GM06990 (cell line): ENCODE measurements around the gene SOCS7.

Experiments
- DNase-seq: peaks from one replicate; pipeline ENCODE4 v3.0.0-alpha.2; 2011; ENCODE audit not compliant: insufficient read length; ENCODE audit errors: extremely low read depth
- H3K27me3 ChIP-seq: replicated peaks from 2 replicates; pipeline ENCODE4 v1.6.0; 2011; ENCODE audit warnings: low read length; ENCODE audit not compliant: control insufficient read depth, insufficient read depth
- H3K36me3 ChIP-seq: 2 replicates; pipeline ENCODE4 v1.5.1; 2011; ENCODE audit warnings: low read length; ENCODE audit not compliant: control insufficient read depth, insufficient read depth
- H3K4me3 ChIP-seq: replicated peaks from 2 replicates; pipeline ENCODE4 v1.5.1; 2011; ENCODE audit warnings: low read depth, mild to moderate bottlenecking, control low read depth, low read length
- TF ChIP-seq, protein P1 (sequence below): IDR thresholded peaks from 2 replicates; pipeline ENCODE4 v1.5.1; 2011; ENCODE audit warnings: low read length, control low read depth, mild to moderate bottlenecking, inconsistent platforms; ENCODE audit not compliant: insufficient read depth, poor library complexity, severe bottlenecking

The SOCS7 gene

DNA sequence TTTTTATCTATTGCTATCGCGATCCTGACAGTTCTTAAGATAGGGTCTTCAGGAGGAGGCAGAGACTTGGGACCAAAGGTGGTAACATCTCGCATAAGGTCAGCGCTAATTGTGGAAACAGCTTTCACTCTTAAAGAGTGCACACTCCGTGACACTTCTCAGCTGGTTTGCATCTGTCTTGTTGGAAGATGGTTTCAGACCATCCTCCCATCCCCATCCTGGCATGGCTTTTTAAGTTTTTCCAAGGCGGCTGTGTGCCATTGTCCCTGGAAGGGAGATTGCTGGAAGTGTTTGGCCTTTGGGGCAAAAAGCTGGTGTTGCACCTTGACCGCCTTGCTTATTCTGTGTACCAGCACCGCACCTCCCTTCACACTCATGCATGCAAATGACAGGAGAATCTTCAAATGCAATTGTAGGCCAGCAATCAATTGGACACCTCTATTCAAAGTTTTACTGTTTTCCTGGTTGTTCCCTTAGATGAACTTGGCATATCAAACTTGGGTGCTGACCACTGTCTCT, 1.5 kb downstream of the SOCS7 start:
- DNase-seq: no peak
- TF ChIP-seq, protein P1, sequence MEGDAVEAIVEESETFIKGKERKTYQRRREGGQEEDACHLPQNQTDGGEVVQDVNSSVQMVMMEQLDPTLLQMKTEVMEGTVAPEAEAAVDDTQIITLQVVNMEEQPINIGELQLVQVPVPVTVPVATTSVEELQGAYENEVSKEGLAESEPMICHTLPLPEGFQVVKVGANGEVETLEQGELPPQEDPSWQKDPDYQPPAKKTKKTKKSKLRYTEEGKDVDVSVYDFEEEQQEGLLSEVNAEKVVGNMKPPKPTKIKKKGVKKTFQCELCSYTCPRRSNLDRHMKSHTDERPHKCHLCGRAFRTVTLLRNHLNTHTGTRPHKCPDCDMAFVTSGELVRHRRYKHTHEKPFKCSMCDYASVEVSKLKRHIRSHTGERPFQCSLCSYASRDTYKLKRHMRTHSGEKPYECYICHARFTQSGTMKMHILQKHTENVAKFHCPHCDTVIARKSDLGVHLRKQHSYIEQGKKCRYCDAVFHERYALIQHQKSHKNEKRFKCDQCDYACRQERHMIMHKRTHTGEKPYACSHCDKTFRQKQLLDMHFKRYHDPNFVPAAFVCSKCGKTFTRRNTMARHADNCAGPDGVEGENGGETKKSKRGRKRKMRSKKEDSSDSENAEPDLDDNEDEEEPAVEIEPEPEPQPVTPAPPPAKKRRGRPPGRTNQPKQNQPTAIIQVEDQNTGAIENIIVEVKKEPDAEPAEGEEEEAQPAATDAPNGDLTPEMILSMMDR: no peak

DNA sequence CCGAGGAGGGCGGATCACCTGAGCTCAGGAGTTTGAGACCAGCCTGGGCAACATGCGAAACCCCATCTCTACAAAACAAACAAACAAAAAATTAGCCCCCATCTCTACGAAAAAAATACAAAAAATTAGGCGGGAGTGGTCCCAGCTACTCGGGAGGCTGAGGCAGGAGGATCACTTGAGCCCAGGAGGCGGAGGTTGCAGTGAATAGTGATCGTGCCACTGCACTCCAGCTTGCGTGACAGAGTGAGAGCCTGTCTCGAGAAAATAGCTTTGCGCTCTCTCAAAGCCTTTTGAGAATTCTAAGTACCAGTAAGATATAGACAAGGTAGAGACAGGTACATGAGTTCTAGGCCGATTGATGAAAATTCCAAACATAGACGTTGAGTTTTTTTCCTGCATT, 2.0 kb downstream of the SOCS7 start:
- Histone ChIP-seq H3K27me3 (no peaks in the 10 kb centered on the region), H3K4me3 (no peak overlapping the region), H3K36me3 (no peaks in the 10 kb centered on the region)
- TF ChIP-seq, protein P1: no peak
- DNase-seq: no peak

More for the DNA sequence above, 1.5 kb downstream of the SOCS7 start:
- Histone ChIP-seq H3K27me3 (no peaks in the 10 kb centered on the region), H3K4me3 (peak overlapping the region; percentile 78), H3K36me3 (no peaks in the 10 kb centered on the region)

DNA sequence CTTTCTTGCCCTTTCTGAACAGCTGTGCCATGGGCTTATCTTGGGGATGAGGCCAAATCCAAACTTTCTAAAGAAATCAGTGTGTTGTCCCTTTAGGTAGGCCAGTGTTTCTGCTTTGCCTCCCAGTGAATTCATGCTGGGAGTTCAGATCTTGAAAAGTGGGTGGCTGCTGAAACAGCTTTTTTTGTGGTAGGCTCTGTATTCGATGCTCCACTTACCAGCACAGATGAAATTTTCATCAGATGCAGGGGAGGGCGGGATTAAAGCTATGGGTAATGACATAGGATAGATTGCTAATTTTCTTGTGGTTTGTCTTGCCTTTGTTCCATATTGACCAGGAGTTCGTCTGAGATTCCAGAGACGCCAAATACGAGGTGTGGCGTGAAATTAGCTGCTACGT, 2.8 kb downstream of the SOCS7 start:
- Histone ChIP-seq H3K4me3 (no peak overlapping the region), H3K36me3 (no peaks in the 10 kb centered on the region), H3K27me3 (no peaks in the 10 kb centered on the region)
- DNase-seq: no peak
- TF ChIP-seq, protein P1: no peak

DNA sequence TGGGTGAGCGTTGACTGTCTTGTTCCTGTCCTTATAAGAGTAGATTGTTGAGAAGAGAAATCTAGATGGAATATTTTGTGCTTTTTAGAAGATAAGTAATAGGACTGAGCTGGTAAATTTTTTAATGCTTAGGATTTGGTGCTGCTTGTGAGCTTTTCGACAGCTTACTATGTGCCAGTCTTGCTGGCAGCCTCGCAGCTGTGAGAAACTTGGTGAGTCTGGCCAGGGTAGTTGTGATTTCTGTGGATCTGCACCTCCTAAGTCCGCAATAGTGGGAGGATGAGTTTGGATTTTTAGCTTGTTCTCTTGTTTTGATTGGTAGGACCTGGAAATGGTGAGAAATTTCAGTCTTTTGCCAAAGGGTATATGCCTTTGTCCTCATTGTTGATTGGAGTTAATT, 3.6 kb downstream of the SOCS7 start:
- no peaks in the 10 kb centered on the region for H3K36me3 ChIP-seq
- no peak overlapping the region for H3K4me3 ChIP-seq
- DNase-seq: no peak
- no peaks in the 10 kb centered on the region for H3K27me3 ChIP-seq
- TF ChIP-seq, protein P1: no peak

DNA sequence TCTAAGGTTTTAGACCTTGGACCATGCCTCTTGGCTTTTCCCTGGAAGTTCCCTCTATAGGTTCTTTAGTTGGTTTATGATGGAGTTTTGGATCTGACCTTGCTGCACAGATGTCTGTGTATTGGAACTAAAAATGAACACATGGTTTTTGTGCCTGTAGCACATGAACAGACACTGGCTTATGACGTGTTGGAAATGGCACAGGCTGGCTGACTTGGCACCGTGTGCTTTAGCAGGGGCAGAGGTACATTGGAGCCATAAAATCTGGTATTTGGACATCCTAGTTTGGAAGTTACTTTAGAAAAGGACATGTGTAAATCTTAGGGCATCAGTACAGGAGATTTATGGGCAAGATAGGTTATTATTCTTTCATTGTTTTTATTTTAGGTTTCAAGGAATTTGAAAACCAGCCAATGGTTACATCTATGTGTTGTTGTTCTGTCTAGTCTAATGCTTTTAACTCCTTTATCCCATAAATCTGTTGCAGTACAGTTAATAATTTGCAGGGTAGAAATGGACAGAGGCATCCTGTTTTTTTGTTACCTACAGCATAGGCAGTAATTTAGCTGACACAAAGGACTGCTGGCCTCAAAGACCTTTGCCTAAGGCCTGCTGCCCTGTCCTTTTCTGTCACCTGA, 6.0 kb downstream of the SOCS7 start:
- TF ChIP-seq, protein P1: no peak
- DNase-seq: no peak
- Histone ChIP-seq H3K36me3 (no peaks in the 10 kb centered on the region; the same call in none of the 2 replicates), H3K27me3 (no peaks in the 10 kb centered on the region), H3K4me3 (no peak overlapping the region)
